WTC11 (cell line): ENCODE data around the gene E2F4. TPM values are rescaled to one million over a fixed set of nuclear protein-coding genes. Genes with fewer than 3 reads are reported as not detected.

Experiments used
- ATAC-seq: fragments of 200-7000 bp; cut with Tn5 transposase; 2 replicates; pipeline ENCODE4 v1.10.0; 2021; ENCODE audit warnings: mild to moderate bottlenecking, moderate library complexity
- CTCF ChIA-PET: fragments of 300-600 bp; sonication (Branson Sonifier 250); formaldehyde crosslinking; loops from one replicate; lab custom pipeline; 2021; ENCODE audit warnings: antibody characterized with exemption; lab: Charles Lee
- POLR2A ChIA-PET: fragments of 350-600 bp; sonication (Branson Sonifier 250); formaldehyde crosslinking; loops from one replicate; lab custom pipeline; 2021; ENCODE audit warnings: antibody characterized with exemption; lab: Charles Lee
- DNase-seq: peaks from one replicate; pipeline ENCODE4 v3.0.0; 2021; ENCODE audit warnings: low spot score
- H3K27ac Mint-ChIP-seq: 2 replicates; pipeline ENCODE4 v1.8.0; 2021; ENCODE audit warnings: mixed read lengths
- H3K27me3 Mint-ChIP-seq: 2 replicates; pipeline ENCODE4 v1.8.0; 2021; ENCODE audit warnings: low read depth, mild to moderate bottlenecking, moderate library complexity, mixed read lengths
- H3K36me3 Mint-ChIP-seq: 2 replicates; pipeline ENCODE4 v1.8.0; 2021; ENCODE audit warnings: mixed read lengths
- H3K4me1 Mint-ChIP-seq: 2 replicates; pipeline ENCODE4 v1.8.0; 2022; ENCODE audit warnings: mixed read lengths
- H3K4me3 Mint-ChIP-seq: 2 replicates; pipeline ENCODE4 v1.8.0; 2021; ENCODE audit warnings: mild to moderate bottlenecking, moderate library complexity, mixed read lengths
- H3K9me3 Mint-ChIP-seq: 2 replicates; pipeline ENCODE4 v1.8.0; 2021; ENCODE audit warnings: mixed read lengths
- CBFB ChIP-seq: sonication (generic); formaldehyde crosslinking; IDR thresholded peaks from 2 replicates; pipeline ENCODE4 v1.8.1; 2022; ENCODE audit warnings: mild to moderate bottlenecking, low read depth, missing genetic modification reagents
- EMX1 ChIP-seq: fragments of 250-450 bp; sonication (Bioruptor Pico); IDR thresholded peaks from 2 replicates; pipeline ENCODE4 v1.8.0; 2021; ENCODE audit warnings: mild to moderate bottlenecking
- GTF2I ChIP-seq: fragments of 250-450 bp; sonication (Bioruptor Pico); conservative IDR thresholded peaks from 2 replicates; pipeline ENCODE4 v1.4.0; 2021; ENCODE audit warnings: mild to moderate bottlenecking
- HMGA2 ChIP-seq: fragments of 250-450 bp; sonication (Bioruptor Pico); IDR thresholded peaks from 2 replicates; pipeline ENCODE4 v1.4.0; 2021; ENCODE audit warnings: mild to moderate bottlenecking, moderate library complexity
- MLX ChIP-seq: sonication (generic); formaldehyde crosslinking; IDR thresholded peaks from 2 replicates; pipeline ENCODE4 v1.8.1; 2023; ENCODE audit warnings: mild to moderate bottlenecking, missing genetic modification reagents, moderate library complexity
- NR1H2 ChIP-seq: sonication (generic); formaldehyde crosslinking; IDR thresholded peaks from 2 replicates; pipeline ENCODE4 v1.9.0; 2021; ENCODE audit warnings: mild to moderate bottlenecking, moderate library complexity, missing genetic modification reagents
- PRRX2 ChIP-seq: fragments of 250-450 bp; sonication (Bioruptor Pico); IDR thresholded peaks from 2 replicates; pipeline ENCODE4 v1.8.0; 2021; ENCODE audit warnings: mild to moderate bottlenecking
- RELA ChIP-seq: sonication (generic); formaldehyde crosslinking; IDR thresholded peaks from 2 replicates; pipeline ENCODE4 v1.8.1; 2022; ENCODE audit warnings: missing genetic modification reagents, mild to moderate bottlenecking, borderline replicate concordance
- SMAD4 ChIP-seq: sonication (generic); formaldehyde crosslinking; IDR thresholded peaks from 2 replicates; pipeline ENCODE4 v1.8.0; 2022; ENCODE audit warnings: mild to moderate bottlenecking, missing genetic modification reagents
- TCF7 ChIP-seq: sonication (generic); formaldehyde crosslinking; IDR thresholded peaks from 2 replicates; pipeline ENCODE4 v1.8.0; 2022; ENCODE audit warnings: mild to moderate bottlenecking, low read depth, missing genetic modification reagents, moderate library complexity
- ZBTB21 ChIP-seq: sonication (generic); formaldehyde crosslinking; IDR thresholded peaks from 2 replicates; pipeline ENCODE4 v1.8.1; 2023; ENCODE audit warnings: mild to moderate bottlenecking, missing genetic modification reagents, borderline replicate concordance
- ZNF396 ChIP-seq: fragments of 250-450 bp; sonication (Bioruptor Pico); IDR thresholded peaks from 2 replicates; pipeline ENCODE4 v1.8.0; 2021; ENCODE audit warnings: mild to moderate bottlenecking, moderate library complexity, borderline replicate concordance
- ZSCAN18 ChIP-seq: fragments of 250-450 bp; sonication (Bioruptor Pico); IDR thresholded peaks from 2 replicates; pipeline ENCODE4 v2.1.2; 2022; ENCODE audit warnings: mild to moderate bottlenecking, moderate library complexity
- total RNA-seq: library from RNA; stranded (reverse); gene quantifications from 3 replicates; pipeline ENCODE4 v1.2.3, GENCODE V29; 2021
- TF ChIP-seq, protein P1 (sequence below): sonication (generic); formaldehyde crosslinking; IDR thresholded peaks from 2 replicates; pipeline ENCODE4 v1.8.0; 2023; ENCODE audit warnings: missing genetic modification reagents
- TF ChIP-seq, protein P2 (sequence below): sonication (generic); formaldehyde crosslinking; IDR thresholded peaks from 2 replicates; pipeline ENCODE4 v1.8.1; 2023; ENCODE audit warnings: mild to moderate bottlenecking, missing genetic modification reagents
- TF ChIP-seq, protein P3 (sequence below): sonication (generic); formaldehyde crosslinking; IDR thresholded peaks from 2 replicates; pipeline ENCODE4 v1.8.0; 2022; ENCODE audit warnings: mild to moderate bottlenecking, missing genetic modification reagents
- TF ChIP-seq, protein P4 (sequence below): sonication (generic); formaldehyde crosslinking; IDR thresholded peaks from 2 replicates; pipeline ENCODE4 v1.8.1; 2022; ENCODE audit warnings: missing genetic modification reagents, borderline replicate concordance

Gene E2F4
- total RNA-seq, 1 experiment from 2014 or later: 85.0 TPM

- TF ChIP-seq, protein P1, sequence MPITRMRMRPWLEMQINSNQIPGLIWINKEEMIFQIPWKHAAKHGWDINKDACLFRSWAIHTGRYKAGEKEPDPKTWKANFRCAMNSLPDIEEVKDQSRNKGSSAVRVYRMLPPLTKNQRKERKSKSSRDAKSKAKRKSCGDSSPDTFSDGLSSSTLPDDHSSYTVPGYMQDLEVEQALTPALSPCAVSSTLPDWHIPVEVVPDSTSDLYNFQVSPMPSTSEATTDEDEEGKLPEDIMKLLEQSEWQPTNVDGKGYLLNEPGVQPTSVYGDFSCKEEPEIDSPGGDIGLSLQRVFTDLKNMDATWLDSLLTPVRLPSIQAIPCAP (CRISPR knock-in tag): no peak
- no peak for TF ChIP-seq PRRX2
- no peak for TF ChIP-seq EMX1
- TF ChIP-seq, protein P2, sequence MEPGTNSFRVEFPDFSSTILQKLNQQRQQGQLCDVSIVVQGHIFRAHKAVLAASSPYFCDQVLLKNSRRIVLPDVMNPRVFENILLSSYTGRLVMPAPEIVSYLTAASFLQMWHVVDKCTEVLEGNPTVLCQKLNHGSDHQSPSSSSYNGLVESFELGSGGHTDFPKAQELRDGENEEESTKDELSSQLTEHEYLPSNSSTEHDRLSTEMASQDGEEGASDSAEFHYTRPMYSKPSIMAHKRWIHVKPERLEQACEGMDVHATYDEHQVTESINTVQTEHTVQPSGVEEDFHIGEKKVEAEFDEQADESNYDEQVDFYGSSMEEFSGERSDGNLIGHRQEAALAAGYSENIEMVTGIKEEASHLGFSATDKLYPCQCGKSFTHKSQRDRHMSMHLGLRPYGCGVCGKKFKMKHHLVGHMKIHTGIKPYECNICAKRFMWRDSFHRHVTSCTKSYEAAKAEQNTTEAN: no peak
These were observed 1.6 kb downstream of the E2F4 start (continued) for GRCh38 chr16:67193536-67193935.

- H3K4me1 Mint-ChIP-seq: peaks cover 29% of the 10 kb centered on the region
- H3K27ac Mint-ChIP-seq: no peak overlapping the region
- H3K27me3 Mint-ChIP-seq: no peaks in the 10 kb centered on the region
- H3K4me3 Mint-ChIP-seq: peak overlapping the region; percentile 87
- CTCF ChIA-PET: no interaction called here
- POLR2A ChIA-PET: no interaction called here
- ATAC-seq (no peak), DNase-seq (no peak)
- H3K9me3 Mint-ChIP-seq: no peaks in the 10 kb centered on the region
- peaks cover 36% of the 10 kb centered on the region for H3K36me3 Mint-ChIP-seq
- no peak for TF ChIP-seq NR1H2
These were observed 2.3 kb downstream of the E2F4 start for GRCh38 chr16:67194260-67194659.

GRCh38 chr16:67195676-67196075, 3.7 kb downstream of the E2F4 start:
- ATAC-seq (no peak), DNase-seq (no peak)
- ChIA-PET CTCF (no interaction called here), POLR2A (no interaction called here)
- Mint-ChIP-seq H3K27me3 (no peaks in the 10 kb centered on the region), H3K36me3 (peaks cover 38% of the 10 kb centered on the region), H3K9me3 (no peaks in the 10 kb centered on the region), H3K4me3 (no peak overlapping the region), H3K4me1 (peaks cover 25% of the 10 kb centered on the region), H3K27ac (no peak overlapping the region)
- TF ChIP-seq EMX1: no peak
- no peak for TF ChIP-seq GTF2I (CRISPR knock-in tag)
- no peak for TF ChIP-seq ZNF396 (CRISPR knock-in tag)
- TF ChIP-seq, protein P3, sequence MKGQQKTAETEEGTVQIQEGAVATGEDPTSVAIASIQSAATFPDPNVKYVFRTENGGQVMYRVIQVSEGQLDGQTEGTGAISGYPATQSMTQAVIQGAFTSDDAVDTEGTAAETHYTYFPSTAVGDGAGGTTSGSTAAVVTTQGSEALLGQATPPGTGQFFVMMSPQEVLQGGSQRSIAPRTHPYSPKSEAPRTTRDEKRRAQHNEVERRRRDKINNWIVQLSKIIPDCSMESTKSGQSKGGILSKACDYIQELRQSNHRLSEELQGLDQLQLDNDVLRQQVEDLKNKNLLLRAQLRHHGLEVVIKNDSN (CRISPR knock-in tag): no peak
- TF ChIP-seq MLX (CRISPR knock-in tag): no peak
- no peak for TF ChIP-seq ZBTB21 (CRISPR knock-in tag)
- TF ChIP-seq HMGA2 (CRISPR knock-in tag): no peak

DNA sequence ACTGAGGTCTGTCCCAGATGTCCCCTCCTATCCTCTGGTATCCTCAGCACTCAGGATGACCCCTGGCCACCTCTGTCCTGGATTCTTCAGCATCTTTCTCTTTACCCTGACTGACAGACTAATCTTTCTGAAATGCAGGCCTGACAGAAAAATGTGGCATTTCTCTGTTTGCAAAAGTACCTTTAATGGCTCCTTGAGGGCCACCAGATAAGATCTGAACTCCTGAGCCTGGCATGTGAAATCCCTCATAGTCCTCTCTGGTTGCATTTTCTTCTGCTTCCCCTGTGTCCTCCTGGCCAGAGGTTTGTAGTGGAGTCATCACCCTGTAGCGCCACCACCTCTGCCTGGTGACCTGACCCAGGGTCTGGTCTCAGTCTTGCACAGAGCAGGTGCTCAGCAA, 4.9 kb downstream of the E2F4 start:
- Mint-ChIP-seq H3K27me3 (no peaks in the 10 kb centered on the region), H3K36me3 (peaks cover 38% of the 10 kb centered on the region), H3K4me3 (no peak overlapping the region), H3K9me3 (no peaks in the 10 kb centered on the region), H3K4me1 (peaks cover 20% of the 10 kb centered on the region), H3K27ac (no peak overlapping the region)
- TF ChIP-seq TCF7 (CRISPR knock-in tag): no peak
- POLR2A ChIA-PET: no interaction called here
- DNase-seq: no peak
- CTCF ChIA-PET: interaction anchor here (1.4 to 3.9 kb wide), 9 partner anchors 12 to 179 kb away, joined by 3 to 65 read pairs (median 41); partner anchors contain the start of genes FHOD1, NOL3 and TMEM208
- ATAC-seq: no peak

GRCh38 chr16:67197704-67198103, 5.7 kb downstream of the E2F4 start:
- ATAC-seq (no peak), DNase-seq (no peak)
- CTCF ChIA-PET: interaction anchor here (0.7 to 3.9 kb wide), 40 partner anchors 11 to 269 kb away, joined by 3 to 65 read pairs (median 5); partner anchors contain the start of genes B3GNT9, CES3, FBXL8 and FHOD1
- H3K4me1 Mint-ChIP-seq: peaks cover 16% of the 10 kb centered on the region
- no peaks in the 10 kb centered on the region for H3K27me3 Mint-ChIP-seq
- no peaks in the 10 kb centered on the region for H3K9me3 Mint-ChIP-seq
- TF ChIP-seq ZSCAN18 (no peak), EMX1 (no peak), SMAD4 (CRISPR knock-in tag) (no peak), RELA (CRISPR knock-in tag) (no peak), CBFB (CRISPR knock-in tag) (no peak), GTF2I (CRISPR knock-in tag) (no peak)
- TF ChIP-seq, protein P4, sequence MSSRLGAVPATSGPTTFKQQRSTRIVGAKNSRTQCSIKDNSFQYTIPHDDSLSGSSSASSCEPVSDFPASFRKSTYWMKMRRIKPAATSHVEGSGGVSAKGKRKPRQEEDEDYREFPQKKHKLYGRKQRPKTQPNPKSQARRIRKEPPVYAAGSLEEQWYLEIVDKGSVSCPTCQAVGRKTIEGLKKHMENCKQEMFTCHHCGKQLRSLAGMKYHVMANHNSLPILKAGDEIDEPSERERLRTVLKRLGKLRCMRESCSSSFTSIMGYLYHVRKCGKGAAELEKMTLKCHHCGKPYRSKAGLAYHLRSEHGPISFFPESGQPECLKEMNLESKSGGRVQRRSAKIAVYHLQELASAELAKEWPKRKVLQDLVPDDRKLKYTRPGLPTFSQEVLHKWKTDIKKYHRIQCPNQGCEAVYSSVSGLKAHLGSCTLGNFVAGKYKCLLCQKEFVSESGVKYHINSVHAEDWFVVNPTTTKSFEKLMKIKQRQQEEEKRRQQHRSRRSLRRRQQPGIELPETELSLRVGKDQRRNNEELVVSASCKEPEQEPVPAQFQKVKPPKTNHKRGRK (CRISPR knock-in tag): no peak
- TF ChIP-seq, protein P3 (CRISPR knock-in tag): no peak
- TF ChIP-seq, all 79 proteins: peak for 0
- Mint-ChIP-seq H3K4me3 (no peak overlapping the region), H3K27ac (no peak overlapping the region), H3K36me3 (peaks cover 35% of the 10 kb centered on the region)
- POLR2A ChIA-PET: interaction anchor here (0.7 kb wide), 2 partner anchors 29 kb away, joined by 3 read pairs; partner anchors contain the start of gene TMEM208
